ENCODE results near the gene GINS1. TPM values are rescaled to one million over a fixed set of nuclear protein-coding genes. Genes with fewer than 3 reads are reported as not detected.
A peak's percentile ranks its signal among the peaks of the same experiment; 100 is the strongest.

The GINS1 gene
- total RNA-seq, 1 experiment from 2014 or later: 74.3 TPM

DNA sequence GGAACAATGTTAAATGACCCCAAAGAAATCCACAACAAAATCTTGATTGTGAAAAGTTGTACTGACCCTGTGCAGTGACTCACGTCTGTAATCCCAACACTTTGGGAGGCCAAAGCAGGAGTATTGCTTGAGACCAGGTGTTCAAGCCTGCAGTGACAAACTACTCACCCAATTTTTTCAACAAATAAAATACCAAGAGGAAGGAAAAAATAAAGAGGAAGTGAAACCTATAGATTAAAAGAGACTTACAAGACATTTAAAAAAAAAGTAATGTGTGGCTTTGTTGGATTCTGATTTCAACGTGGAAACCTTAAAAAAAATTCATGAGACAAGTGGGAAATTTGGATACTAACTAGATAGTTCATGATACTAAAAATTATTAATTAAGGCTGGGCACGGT is 31.9 kb downstream of the GINS1 start:
- Histone ChIP-seq H3K56ac (ENCODE audit: insufficient read length, low read depth, low read length) (no peak overlapping the region), H3K79me2 (ENCODE audit: insufficient read depth, low read length) (peaks cover 1% of the 10 kb centered on the region; the same call in 1 of the 2 replicates), H2BK120ac (ENCODE audit: low read depth, low read length, poor library complexity, severe bottlenecking) (no peak overlapping the region), H3K9ac (ENCODE audit: extremely low read depth, insufficient read length, low read length) (no peak overlapping the region), H3K27ac (ENCODE audit: insufficient read length, low read depth, low read length) (no peak overlapping the region), H2BK12ac (ENCODE audit: insufficient read length, low read depth, low read length) (no peak overlapping the region), H3K18ac (ENCODE audit: insufficient read length, low read depth, low read length) (no peak overlapping the region), H3K4me2 (ENCODE audit: insufficient read depth, insufficient read length, low read length) (no peak overlapping the region), H4K91ac (ENCODE audit: insufficient read length, low read depth, low read length) (no peak overlapping the region), H3K9me3 (ENCODE audit: control insufficient read depth, low read depth, low read length) (no peaks in the 10 kb centered on the region), H4K8ac (replicated peaks; ENCODE audit: insufficient read length, low read depth, low read length) (no peak overlapping the region), H2AFZ (ENCODE audit: low read length) (no peak overlapping the region), H4K5ac (ENCODE audit: insufficient read length, low read depth, low read length) (no peak overlapping the region), H3K27me3 (ENCODE audit: insufficient read depth, low read length) (no peaks in the 10 kb centered on the region), H3K14ac (ENCODE audit: insufficient read depth, low read length) (no peak overlapping the region), H3K23ac (ENCODE audit: insufficient read length, low read depth, low read length) (no peak overlapping the region), H3T11ph (ENCODE audit: low read length) (no peak overlapping the region), H2BK5ac (ENCODE audit: insufficient read length, low read length) (no peak overlapping the region), H3K23me2 (ENCODE audit: insufficient read length, low read depth, low read length, poor library complexity, severe bottlenecking) (no peaks in the 10 kb centered on the region), H3K4me1 (ENCODE audit: insufficient read depth, low read length) (peaks cover 3% of the 10 kb centered on the region; the same call in 1 of the 2 replicates), H2BK15ac (ENCODE audit: low read depth, low read length) (no peak overlapping the region), H4K20me1 (ENCODE audit: control insufficient read depth, insufficient read depth, insufficient read length) (no peaks in the 10 kb centered on the region), H2AK5ac (ENCODE audit: insufficient read length, low read length) (no peak overlapping the region), H3K79me1 (ENCODE audit: insufficient read depth, low read depth, low read length, poor library complexity, severe bottlenecking) (no peaks in the 10 kb centered on the region), H3K4ac (ENCODE audit: low read depth, low read length) (no peak overlapping the region), H2BK20ac (ENCODE audit: low read depth, low read length, poor library complexity, severe bottlenecking) (no peak overlapping the region)
- peaks cover 13 to 15% of the 10 kb centered on the region in 2 experiments for H3K4me1 Mint-ChIP-seq
- DNase-seq: no peak
- peak overlapping the region in 2 of 3 experiments; percentile 59 to 69; a peak in 2 of 7 replicates for H3K27ac Mint-ChIP-seq
- H3K27me3 Mint-ChIP-seq (ENCODE audit: low read depth): no peaks in the 10 kb centered on the region; the same call in 1 of the 2 replicates
- H3K4me3 Mint-ChIP-seq: no peak overlapping the region
- H3K36me3 Mint-ChIP-seq (ENCODE audit: insufficient read depth in 1 of 3, low read depth in 3 of 3): peaks cover 30 to 68% (median 63%) of the 10 kb centered on the region in 3 experiments; a peak in 6 of 7 replicates
- H3K9me3 Mint-ChIP-seq: no peaks in the 10 kb centered on the region
- no CpG with 5 or more reads among the region's 3 CpGs for WGBS (ENCODE audit: extremely low coverage, insufficient read length, low lambda C conversion rate)
- no peak for TF ChIP-seq CTCF (conservative IDR thresholded peaks at IDR 0.05)
